OCI-LY1 (cell line): ENCODE measurements around the gene TMEM140.

Experiments used
- H2AFZ ChIP-seq: fragments of 200-600 bp; sonication (generic), shearing (Covaris generic); 2 replicates; pipeline ENCODE4 v1.6.0; 2014; ENCODE audit warnings: antibody characterized with exemption, mild to moderate bottlenecking, low read length
- H3F3A ChIP-seq: fragments of 200-600 bp; sonication (generic), shearing (Covaris generic); 2 replicates; pipeline ENCODE4 v1.6.0; 2014; ENCODE audit warnings: mild to moderate bottlenecking, antibody characterized with exemption, low read length, moderate library complexity; ENCODE audit not compliant: insufficient read depth
- H3K27ac ChIP-seq: fragments of 200-600 bp; sonication (generic); 2 replicates; pipeline ENCODE4 v1.5.1; 2014; ENCODE audit warnings: low read length, mixed run types, mild to moderate bottlenecking, low read depth; ENCODE audit not compliant: poor library complexity, severe bottlenecking
- H3K27me3 ChIP-seq: fragments of 200-600 bp; sonication (generic); 2 replicates; pipeline ENCODE4 v1.6.0; 2014; ENCODE audit warnings: antibody characterized with exemption, mild to moderate bottlenecking, low read length, moderate library complexity; ENCODE audit not compliant: insufficient read depth
- H3K36me3 ChIP-seq: fragments of 200-600 bp; sonication (generic); 2 replicates; pipeline ENCODE4 v1.6.1; 2014; ENCODE audit warnings: mild to moderate bottlenecking, antibody characterized with exemption, low read length, moderate library complexity, mixed read lengths; ENCODE audit not compliant: insufficient read depth
- H3K4me1 ChIP-seq: fragments of 200-600 bp; sonication (generic); 2 replicates; pipeline ENCODE4 v1.5.1; 2014; ENCODE audit warnings: mild to moderate bottlenecking, low read length, moderate library complexity; ENCODE audit not compliant: insufficient read depth, severe bottlenecking
- H3K4me2 ChIP-seq: fragments of 200-600 bp; sonication (generic), shearing (Covaris generic); 2 replicates; pipeline ENCODE4 v1.6.1; 2014; ENCODE audit warnings: low read length
- H3K4me3 ChIP-seq: fragments of 200-600 bp; sonication (generic); 2 replicates; pipeline ENCODE4 v1.5.1; 2014; ENCODE audit warnings: low read length, low read depth, mild to moderate bottlenecking, mixed read lengths; ENCODE audit not compliant: poor library complexity, severe bottlenecking
- H3K79me2 ChIP-seq: fragments of 200-600 bp; shearing (Covaris generic); 2 replicates; pipeline ENCODE4 v1.6.1; 2016; ENCODE audit warnings: mixed run types, low read length, mixed read lengths; ENCODE audit not compliant: insufficient read depth
- H3K9ac ChIP-seq: fragments of 200-600 bp; sonication (generic), shearing (Covaris generic); 2 replicates; pipeline ENCODE4 v1.6.1; 2014; ENCODE audit warnings: mild to moderate bottlenecking, low read length, mixed read lengths
- H3K9me2 ChIP-seq: fragments of 200-600 bp; sonication (generic), shearing (Covaris generic); 2 replicates; pipeline ENCODE4 v1.6.1; 2014; ENCODE audit warnings: low read depth, mild to moderate bottlenecking, low read length, mixed read lengths
- H3K9me3 ChIP-seq: fragments of 200-600 bp; shearing (Covaris generic); 2 replicates; pipeline ENCODE4 v1.6.1; 2014; ENCODE audit warnings: low read length, mixed read lengths
- H4K20me1 ChIP-seq: fragments of 200-600 bp; sonication (generic), shearing (Covaris generic); 2 replicates; pipeline ENCODE4 v1.6.0; 2016; ENCODE audit warnings: mild to moderate bottlenecking, low read length; ENCODE audit not compliant: insufficient read depth
- EZH2 ChIP-seq: fragments of 200-600 bp; sonication (generic), shearing (Covaris generic); IDR thresholded peaks from 2 replicates; pipeline ENCODE4 v1.8.0; 2017; ENCODE audit warnings: borderline replicate concordance, mixed run types, mild to moderate bottlenecking, antibody characterized with exemption, low read length, moderate library complexity, mixed read lengths
- TF ChIP-seq, protein P1 (sequence below): fragments of 200-600 bp; sonication (generic), shearing (Covaris generic); IDR thresholded peaks from 2 replicates; pipeline ENCODE4 v1.5.1; 2017; ENCODE audit warnings: mild to moderate bottlenecking, antibody characterized with exemption, low read length, moderate library complexity, mixed read lengths

Gene TMEM140

DNA sequence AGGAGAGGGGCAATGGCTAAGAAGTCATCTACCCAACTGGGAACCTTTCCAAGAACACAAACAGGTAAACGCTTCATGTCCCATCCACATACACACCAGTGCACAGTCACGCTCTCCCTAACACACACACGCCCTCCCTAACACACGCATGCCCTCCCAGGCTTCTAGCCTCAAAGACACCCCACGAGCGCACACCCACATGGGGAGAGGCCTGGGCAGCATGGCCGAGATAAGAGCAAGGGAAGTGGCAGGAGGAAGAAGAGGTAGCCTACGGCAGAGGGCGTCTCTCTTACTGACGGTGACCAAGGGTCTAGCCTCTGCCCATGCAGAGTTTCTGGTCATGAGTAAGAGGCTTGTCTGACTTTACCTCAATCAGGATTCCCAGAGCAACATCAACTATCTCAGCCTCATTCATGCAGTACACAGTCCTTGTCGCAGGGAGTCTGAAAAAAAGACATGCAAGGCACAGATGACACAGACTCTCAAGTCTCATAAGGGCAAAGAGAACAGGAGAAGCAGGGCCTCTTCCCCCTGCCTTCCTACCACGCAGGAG, 19.6 kb downstream of the TMEM140 start:
- no peak overlapping the region for H3K4me2 ChIP-seq
- no peak overlapping the region for H3K4me3 ChIP-seq

DNA sequence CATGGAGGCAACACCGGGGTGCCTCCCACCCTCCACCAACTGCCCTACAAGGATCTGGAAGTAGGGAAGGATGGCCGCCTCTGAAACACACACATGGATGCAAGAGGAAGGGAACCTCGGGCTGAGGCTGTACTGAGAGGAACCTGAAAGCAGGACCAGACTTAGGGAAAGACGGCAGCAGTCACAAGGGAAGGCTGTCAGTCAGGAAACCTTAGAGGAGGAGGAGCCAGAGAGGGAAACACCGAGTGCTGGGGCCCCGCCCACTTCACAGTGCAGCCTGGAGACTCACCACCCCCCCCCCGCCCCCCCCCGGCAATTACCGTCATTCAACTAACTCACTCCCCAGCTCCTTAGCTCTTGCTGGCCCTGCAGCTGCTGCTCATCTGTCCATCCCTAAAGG, 20.1 kb downstream of the TMEM140 start:
- Histone ChIP-seq H3K9me2 (no peaks in the 10 kb centered on the region), H3K79me2 (no peaks in the 10 kb centered on the region), H3K4me3 (peak overlapping the region; percentile 91), H3K9ac (no peak overlapping the region), H3K27ac (peak overlapping the region; percentile 92), H3F3A (no peaks in the 10 kb centered on the region), H3K4me1 (peaks cover 34% of the 10 kb centered on the region), H3K9me3 (no peaks in the 10 kb centered on the region), H4K20me1 (no peaks in the 10 kb centered on the region), H3K36me3 (peaks cover 58% of the 10 kb centered on the region), H2AFZ (no peak overlapping the region), H3K4me2 (peak overlapping the region; percentile 91; the same call in 1 of the 2 replicates), H3K27me3 (no peaks in the 10 kb centered on the region)
- TF ChIP-seq EZH2, result no peak
- TF ChIP-seq, protein P1, sequence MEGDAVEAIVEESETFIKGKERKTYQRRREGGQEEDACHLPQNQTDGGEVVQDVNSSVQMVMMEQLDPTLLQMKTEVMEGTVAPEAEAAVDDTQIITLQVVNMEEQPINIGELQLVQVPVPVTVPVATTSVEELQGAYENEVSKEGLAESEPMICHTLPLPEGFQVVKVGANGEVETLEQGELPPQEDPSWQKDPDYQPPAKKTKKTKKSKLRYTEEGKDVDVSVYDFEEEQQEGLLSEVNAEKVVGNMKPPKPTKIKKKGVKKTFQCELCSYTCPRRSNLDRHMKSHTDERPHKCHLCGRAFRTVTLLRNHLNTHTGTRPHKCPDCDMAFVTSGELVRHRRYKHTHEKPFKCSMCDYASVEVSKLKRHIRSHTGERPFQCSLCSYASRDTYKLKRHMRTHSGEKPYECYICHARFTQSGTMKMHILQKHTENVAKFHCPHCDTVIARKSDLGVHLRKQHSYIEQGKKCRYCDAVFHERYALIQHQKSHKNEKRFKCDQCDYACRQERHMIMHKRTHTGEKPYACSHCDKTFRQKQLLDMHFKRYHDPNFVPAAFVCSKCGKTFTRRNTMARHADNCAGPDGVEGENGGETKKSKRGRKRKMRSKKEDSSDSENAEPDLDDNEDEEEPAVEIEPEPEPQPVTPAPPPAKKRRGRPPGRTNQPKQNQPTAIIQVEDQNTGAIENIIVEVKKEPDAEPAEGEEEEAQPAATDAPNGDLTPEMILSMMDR, result no peak

More for the DNA sequence above, 19.6 kb downstream of the TMEM140 start:
- no peak for TF ChIP-seq EZH2
- TF ChIP-seq, protein P1, result no peak
- Histone ChIP-seq H3K9me3 (0 out of 2 replicates have a peak, but pooled peaks cover 2% of the 10 kb centered on the region), H4K20me1 (no peaks in the 10 kb centered on the region), H3K79me2 (no peaks in the 10 kb centered on the region), H3K36me3 (peaks cover 64% of the 10 kb centered on the region), H2AFZ (no peak overlapping the region), H3K27ac (no peak overlapping the region), H3K27me3 (no peaks in the 10 kb centered on the region), H3K9me2 (no peaks in the 10 kb centered on the region), H3F3A (no peaks in the 10 kb centered on the region), H3K4me1 (peaks cover 33% of the 10 kb centered on the region), H3K9ac (no peak overlapping the region)

DNA sequence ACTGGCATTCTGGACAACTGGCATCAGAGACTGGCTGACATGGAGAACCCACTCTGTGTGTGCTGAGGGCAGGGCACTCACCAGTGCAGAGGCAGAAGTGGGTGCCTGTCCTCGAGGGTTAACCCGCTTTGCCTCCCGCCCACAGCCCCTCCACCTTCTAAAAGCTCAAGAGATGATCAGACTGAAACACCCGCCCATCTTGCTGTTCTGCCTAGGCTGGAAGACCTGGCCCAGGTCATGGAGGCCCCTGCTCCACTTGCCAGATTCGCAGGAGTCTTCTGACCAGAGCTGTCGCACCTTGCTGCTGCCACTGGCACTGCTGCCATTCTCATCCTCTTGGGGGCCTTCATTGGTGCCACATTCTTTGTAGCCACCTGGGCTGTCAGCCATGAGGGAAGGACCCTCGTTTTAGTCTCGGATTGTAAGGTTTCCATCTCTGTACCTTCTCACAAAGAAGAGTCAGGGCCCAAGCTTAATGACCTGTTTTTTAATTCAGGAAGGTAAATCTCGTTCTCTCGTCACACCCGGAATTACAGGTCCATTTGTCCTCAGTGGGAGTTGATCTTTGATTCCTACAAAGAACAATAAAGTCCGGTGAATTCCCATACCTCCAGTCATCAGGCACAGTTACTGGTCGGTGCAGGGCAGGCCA, 20.7 kb downstream of the TMEM140 start:
- Histone ChIP-seq H4K20me1 (no peaks in the 10 kb centered on the region), H3K4me3 (peak overlapping the region; percentile 91), H3K4me2 (peak overlapping the region; percentile 91), H2AFZ (no peak overlapping the region), H3K79me2 (no peaks in the 10 kb centered on the region), H3K4me1 (peaks cover 34% of the 10 kb centered on the region), H3K9me2 (no peaks in the 10 kb centered on the region), H3K27ac (peak overlapping the region; percentile 92), H3K27me3 (no peaks in the 10 kb centered on the region), H3F3A (no peaks in the 10 kb centered on the region), H3K9ac (peak overlapping the region; percentile 16; the same call in 1 of the 2 replicates), H3K36me3 (peaks cover 53% of the 10 kb centered on the region), H3K9me3 (no peaks in the 10 kb centered on the region)
- no peak for TF ChIP-seq EZH2
- TF ChIP-seq, protein P1, result no peak
